ENCODE results near the gene BMP6.

BMP6 gene

DNA sequence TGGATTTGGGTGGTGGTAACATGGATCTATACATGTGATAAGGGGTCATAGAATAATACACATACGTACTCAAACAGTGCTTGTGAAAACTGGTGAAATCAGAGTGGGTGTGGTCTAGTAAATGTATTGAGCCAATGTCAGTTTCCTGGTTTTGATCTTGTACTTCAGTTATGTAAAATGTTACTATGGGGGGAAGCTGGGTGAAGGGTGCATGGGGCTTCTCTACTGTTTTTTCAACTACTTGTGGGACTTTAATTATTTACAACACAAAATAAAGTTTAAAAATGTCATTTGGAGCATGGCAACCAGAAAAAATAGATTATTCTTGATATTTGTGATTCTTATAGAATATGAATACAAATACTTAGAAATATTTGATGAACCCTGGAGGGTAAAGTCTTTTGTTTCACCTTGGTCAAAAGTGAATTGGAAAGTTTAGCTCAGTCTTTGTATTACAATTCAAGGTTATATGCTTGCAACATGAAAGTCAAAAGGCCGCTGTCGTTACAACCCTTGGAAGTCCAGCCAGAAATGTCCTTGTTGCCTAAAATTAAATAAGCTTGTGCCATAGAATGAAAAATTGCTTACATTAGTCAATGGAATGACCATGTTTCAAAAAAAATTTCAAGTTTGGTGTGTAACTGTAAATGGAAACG, 110.6 kb downstream of the BMP6 start:
- DNase-seq = no peak

DNA sequence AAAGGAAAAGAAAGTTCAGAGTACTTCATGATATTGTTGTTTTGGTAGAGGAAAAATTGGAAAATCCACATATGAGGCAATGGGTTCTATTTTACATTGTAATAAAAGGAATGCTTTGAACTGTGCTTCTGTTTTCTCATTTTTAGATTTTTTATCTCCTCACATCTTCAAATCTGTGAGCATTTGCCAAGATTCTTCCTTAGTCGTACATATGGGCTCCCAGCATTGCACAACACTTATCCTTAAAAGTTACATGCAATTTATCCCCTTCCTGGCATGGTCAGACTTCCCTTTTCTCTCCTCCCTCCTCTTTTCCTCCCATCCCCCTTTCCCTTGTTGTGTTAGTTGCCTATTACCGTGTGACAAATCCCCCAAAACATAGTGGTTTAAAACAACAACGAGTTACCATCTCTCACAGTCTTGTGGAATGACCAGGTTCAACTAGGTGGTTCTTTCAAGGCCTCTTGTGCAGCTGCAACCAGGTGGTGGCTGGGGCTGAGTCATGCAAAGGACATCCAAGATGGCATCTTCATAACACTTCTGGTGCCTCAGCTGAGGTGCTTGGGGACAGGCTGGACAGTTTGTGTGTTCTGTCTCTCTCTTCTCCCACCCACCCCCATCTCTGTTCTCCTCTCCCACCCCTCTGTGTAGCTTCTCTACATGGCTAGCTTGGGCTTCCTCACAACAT, 116.0 kb downstream of the BMP6 start:
- no peak for DNase-seq

- DNase-seq = no peak
Observed at GRCh38 chr6:7846966-7847818, 121.3 kb downstream of the BMP6 start.

- DNase-seq = no peak
Observed at GRCh38 chr6:7848229-7848628, 122.3 kb downstream of the BMP6 start.

- no peak for DNase-seq
Observed at GRCh38 chr6:7851780-7852179, 125.9 kb downstream of the BMP6 start.

GRCh38 chr6:7859591-7859990, 133.7 kb downstream of the BMP6 start:
- DNase-seq = no peak

DNA sequence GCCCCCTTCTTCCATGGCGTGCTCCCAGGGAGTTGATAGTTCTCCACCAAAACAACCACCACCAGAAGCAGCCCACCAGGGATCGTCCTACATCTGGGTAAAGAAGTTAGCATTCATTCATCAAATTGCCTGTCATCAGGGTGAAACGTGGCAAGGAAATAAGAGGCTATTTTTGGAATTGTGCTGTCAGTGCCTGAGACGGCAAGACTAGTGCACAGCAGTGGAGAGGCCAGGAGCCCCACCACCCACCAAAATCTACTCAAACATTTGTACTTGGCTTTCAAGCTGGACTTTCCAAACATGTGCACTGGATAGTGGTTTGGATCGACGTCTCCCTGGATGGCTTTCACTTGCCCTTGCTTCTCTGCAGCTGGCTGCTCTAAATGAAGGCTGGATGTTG, 139.9 kb downstream of the BMP6 start:
- no peak for DNase-seq

- DNase-seq = no peak
Observed at GRCh38 chr6:7866526-7866925, 140.6 kb downstream of the BMP6 start.

DNA sequence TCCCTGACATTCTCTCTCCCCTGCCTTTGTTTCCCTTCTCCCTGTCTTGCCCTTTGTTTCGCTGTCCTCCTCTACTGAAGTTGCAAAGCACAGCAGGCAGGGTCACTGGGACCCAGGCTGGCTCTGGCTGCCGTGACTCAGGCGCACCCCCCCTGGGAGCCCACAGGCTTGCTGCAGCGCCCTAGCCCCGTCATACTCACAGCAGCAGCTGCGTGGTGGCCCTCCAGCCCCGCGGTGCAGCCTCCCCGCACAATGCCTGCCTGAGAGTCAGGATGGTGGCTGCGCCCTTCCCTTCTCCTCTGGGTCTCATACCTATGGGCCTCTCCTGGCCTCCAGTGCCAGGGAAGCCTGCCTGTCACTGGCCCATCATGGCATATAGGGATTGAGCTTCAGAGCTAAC, 143.0 kb downstream of the BMP6 start:
- no peak for DNase-seq

DNA sequence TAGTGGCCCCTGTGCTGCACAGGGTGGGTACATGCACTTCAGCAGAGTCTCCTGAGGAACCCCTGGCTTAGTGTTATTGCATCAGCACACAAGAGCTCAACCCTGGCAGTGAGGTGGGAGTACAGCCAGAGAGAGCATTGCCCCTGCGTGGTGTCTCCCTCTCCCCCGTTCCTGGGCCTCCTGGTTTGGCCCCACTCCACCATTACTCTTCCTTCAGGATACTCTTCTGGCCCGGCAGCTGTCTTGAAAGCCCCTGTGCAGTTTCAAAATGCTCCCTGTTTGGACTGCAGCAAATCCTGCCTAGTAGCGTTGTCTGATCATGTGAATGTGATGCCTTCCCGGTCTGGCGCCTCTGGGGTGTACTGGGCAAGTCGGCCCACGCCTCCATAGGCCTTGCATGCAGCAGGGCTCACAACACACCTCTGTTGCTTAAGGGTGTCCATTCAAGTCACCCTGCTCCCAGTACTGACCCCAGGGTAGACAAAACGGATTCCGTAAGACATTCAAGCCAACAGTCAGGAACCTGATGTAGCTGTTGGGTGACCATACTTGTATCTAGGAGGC, 152.6 kb downstream of the BMP6 start:
- no peak for DNase-seq

DNA sequence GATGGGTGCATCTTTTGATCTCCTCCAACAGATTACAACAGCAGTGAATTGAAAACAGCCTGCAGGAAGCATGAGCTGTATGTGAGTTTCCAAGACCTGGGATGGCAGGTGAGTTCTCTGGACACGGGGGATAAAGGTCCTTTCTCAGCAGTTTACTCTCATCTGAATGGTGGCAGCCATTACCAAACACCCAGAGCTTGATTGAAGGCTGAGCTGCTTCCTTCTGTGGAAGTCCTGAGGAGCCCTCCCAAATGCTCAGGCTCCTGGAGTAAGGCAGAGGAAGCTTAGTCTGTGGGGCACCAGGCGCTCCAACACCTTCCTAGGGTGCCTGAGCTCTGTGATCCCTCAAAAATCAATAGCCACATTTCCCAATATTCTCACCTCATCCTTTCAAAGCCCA, 153.1 kb downstream of the BMP6 start:
- DNase-seq = no peak

DNA sequence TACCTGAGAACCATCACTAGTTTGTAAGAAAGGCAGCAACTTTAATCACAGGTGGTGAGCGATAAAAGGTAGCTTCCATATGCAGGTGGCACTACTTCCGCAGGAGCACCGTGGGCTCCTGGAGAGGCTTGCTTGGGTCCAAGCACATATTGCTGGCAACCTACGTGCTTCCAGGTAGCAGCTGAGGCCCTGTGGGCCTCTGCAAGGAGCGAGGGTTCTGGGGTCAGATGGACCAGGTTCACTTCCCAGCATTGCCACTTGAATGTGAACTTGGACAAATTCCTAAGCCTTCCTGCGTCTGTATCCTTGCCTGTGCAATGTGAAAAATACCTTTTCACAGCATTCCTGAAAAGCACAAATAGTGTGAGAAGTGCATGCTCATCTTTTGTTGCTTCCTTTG, 153.7 kb downstream of the BMP6 start:
- no peak for DNase-seq

- no peak for DNase-seq
Observed at GRCh38 chr6:7879980-7880717, 154.2 kb downstream of the BMP6 start.

DNA sequence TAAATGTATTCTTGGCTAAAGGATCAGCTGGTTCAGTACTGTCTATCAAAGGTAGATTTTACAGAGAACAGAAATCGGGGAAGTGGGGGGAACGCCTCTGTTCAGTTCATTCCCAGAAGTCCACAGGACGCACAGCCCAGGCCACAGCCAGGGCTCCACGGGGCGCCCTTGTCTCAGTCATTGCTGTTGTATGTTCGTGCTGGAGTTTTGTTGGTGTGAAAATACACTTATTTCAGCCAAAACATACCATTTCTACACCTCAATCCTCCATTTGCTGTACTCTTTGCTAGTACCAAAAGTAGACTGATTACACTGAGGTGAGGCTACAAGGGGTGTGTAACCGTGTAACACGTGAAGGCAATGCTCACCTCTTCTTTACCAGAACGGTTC, 154.8 kb downstream of the BMP6 start:
- DNase-seq = no peak

GRCh38 chr6:7881765-7882500, 156.0 kb downstream of the BMP6 start:
- DNase-seq = no peak

DNA sequence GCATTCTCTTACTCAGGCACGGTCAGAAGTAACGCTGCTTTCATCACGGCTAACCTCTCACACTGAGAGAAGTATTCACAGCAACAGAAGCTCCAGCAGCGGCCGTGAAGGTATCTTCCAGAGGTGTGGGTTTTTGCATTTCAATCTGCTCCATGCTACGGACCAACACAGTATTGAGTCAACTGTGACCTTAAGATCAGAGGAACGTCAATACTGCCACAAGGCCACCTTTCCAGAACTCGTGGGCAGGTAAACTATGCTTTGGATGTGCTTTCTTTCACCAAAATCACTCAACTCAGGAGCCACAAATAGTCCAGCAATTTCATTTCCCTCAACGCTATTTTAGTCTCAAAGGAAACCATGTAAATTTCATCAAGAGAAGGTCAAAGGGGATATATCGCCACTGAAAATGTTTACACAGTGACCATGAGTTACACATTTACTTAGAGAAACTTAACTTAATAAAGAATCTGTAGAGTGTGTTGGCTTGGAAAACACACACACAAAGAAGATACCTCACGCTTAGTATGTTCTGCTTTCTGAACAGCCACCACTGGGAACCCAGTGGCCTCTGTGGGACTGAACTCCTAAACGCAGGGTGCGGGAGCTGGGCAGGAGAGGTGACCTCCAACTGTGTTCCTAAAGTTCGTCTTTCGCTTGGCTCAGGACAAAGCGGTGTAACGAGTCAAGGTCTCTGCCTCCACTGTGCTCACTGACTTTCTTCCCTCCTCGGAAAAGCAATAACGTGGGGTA, 156.8 kb downstream of the BMP6 start:
- DNase-seq = no peak

- no peak for DNase-seq
Observed at GRCh38 chr6:7883381-7883780, 157.5 kb downstream of the BMP6 start.

DNA sequence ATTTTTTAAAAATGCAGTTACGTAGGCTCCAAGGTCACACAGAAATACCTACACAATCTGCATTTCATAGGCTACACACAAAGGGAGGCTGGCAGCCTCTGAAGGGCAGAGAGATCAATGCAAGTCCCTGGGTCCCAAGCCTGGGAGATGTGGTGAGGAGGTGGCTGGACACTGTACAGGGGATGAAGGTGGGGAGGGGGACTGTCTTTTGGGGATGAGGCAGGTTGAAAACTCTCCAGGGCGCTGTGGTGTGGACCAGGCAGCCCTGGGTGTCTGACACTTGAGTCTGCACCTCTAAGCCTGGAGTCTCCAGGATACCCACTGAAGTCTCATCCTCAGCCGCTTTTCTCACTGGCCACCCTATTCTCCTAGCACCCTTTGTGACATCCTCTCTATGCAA, 160.2 kb downstream of the BMP6 start:
- DNase-seq = no peak

DNA sequence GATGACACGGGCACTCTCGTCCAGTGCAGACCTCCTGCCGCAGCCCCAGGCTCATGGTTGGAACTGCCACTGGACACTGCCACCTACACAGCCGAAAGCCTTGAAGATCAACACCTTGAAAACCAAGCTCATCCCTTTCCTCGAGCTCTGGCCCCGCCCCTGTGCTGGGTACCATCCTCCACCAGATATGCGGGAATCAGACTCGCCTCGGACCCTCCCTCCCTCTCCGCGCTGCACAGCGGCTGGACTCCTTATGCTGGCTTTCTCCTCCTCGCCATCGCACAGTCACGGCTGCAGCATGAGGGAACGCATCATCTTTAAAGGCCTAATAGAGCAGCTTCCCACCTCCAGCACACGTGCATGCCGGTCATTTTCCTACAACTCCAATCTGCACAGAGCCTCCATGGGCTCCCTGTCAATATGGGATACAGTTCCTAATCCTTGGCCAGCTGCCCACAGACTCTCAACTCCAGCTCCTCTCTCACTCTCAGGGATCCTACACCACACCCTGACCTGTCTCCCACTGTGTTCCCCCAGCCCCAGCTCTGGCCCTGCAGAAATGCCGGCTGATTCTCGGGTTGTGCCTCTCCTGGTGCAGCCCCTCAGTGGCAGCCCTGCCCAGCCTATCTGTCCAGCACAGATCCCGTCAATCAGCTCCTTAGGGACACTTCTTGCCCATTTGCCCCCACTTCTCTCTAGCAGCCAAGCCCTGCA, 161.5 kb downstream of the BMP6 start:
- DNase-seq = no peak

GRCh38 chr6:7888587-7889357, 162.9 kb downstream of the BMP6 start:
- no peak for DNase-seq

Measured in hippocampal formation (tissue), 2 donors.